ENCODE results near the gene CASP7.

DNA sequence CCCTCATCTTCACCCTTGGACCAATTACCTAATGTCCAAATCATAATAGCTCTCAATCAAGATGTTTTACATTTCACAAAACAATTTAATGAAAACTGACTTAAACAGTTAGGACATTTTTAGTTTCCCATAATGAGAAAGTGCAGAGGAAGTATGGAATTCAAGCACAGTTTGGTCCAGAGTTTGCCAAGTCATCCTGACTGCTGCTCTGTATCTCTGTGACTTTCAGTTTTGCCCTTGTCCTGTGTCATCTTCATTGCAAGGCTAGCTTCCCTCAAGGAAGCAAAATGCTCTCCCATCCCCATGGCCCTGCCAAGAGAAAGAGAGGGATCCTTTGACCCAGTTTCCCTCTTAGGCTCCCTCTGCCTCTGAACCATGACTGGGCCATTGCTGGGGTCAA lies 63.9 kb downstream of the CASP7 start:
- TF ChIP-seq TCF12 (IDR thresholded peaks at IDR 0.05; ENCODE audit: low read depth), result no peak
- TF ChIP-seq TAF1 (IDR thresholded peaks at IDR 0.05; ENCODE audit: low read depth), result no peak
- TF ChIP-seq MAX (IDR thresholded peaks at IDR 0.05), result no peak
- TF ChIP-seq TEAD4 (IDR thresholded peaks at IDR 0.05), result no peak
- no peak for TF ChIP-seq EP300 (IDR thresholded peaks at IDR 0.05; ENCODE audit: borderline replicate concordance)
- TF ChIP-seq CEBPB (IDR thresholded peaks at IDR 0.05), result no peak
- TF ChIP-seq CREB1 (IDR thresholded peaks at IDR 0.05; ENCODE audit: low read depth), result no peak
